HUES64 (cell line): ENCODE measurements around the gene GNAI3.

Experiments used
- H3K27ac ChIP-seq: 2 replicates; pipeline ENCODE4 v1.7.0; 2013; ENCODE audit warnings: low read depth, low read length, inconsistent platforms
- H3K27me3 ChIP-seq: 2 replicates; pipeline ENCODE4 v1.6.1; 2013; ENCODE audit warnings: mild to moderate bottlenecking, low read length; ENCODE audit not compliant: insufficient read depth
- H3K36me3 ChIP-seq: 2 replicates; pipeline ENCODE4 v1.6.1; 2013; ENCODE audit warnings: mild to moderate bottlenecking, low read length; ENCODE audit not compliant: insufficient read depth
- H3K4me1 ChIP-seq: 2 replicates; pipeline ENCODE4 v1.6.1; 2013; ENCODE audit warnings: mild to moderate bottlenecking, low read length, moderate library complexity; ENCODE audit not compliant: insufficient read depth
- H3K4me3 ChIP-seq: 2 replicates; pipeline ENCODE4 v1.5.1; 2013; ENCODE audit warnings: mild to moderate bottlenecking, low read length, moderate library complexity
- H3K9ac ChIP-seq: 2 replicates; pipeline ENCODE4 v1.6.1; 2013; ENCODE audit warnings: mild to moderate bottlenecking, low read depth, low read length
- H3K9me3 ChIP-seq: 2 replicates; pipeline ENCODE4 v1.6.1; 2013; ENCODE audit warnings: low read depth, low read length; ENCODE audit not compliant: insufficient read depth
- WGBS: fragments of 150-250, 120-280 bp; methylation state at CpG from one replicate; pipeline ENCODE4 v1.1.7; 2013; ENCODE audit warnings: missing lambda C conversion rate; 5-methylcytosine and 5-hydroxymethylcytosine counted together

Gene GNAI3

DNA sequence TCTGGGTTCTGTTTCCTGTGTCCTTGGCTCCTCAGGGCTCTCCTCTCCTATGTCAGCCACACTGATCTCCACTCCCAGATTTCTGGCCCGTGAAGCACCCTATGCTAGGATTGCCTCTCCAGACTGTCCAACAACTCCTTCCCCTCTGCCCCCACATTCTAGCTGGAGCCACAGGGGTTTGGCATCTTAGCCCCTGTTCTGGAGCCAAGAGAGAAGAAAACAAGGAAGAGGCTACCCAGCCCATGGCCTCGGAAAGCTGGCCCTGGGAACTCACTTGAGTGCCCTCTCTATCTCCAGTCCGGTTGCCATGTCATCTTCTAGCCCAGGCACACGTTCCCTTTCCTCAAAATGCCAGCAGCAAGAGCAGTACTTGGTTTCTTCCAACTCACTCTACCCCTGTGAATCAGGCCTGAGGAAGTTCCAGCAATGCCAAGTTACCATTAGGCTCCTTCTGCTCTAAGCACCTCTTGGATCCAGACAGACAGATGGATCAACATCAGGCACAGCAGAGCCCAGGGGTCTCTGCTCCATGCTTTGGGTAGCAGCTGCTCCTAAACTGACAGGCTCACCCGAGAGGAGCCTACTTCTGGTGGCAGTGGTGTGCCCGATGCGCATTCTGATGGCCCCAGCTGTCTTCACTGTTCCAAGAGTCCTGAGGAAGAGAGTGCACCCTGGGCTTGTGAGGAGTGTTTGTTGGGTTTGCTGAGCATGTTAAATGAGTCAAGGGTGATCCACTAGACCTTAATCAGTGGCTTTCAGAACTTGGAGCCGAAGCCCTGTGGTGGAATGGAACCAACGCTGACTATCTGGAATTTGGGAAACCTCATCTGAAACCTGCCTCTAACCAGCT, 20.3 kb upstream of the GNAI3 start:
- 86% methylated on average over 9 of the region's 9 CpGs for WGBS
- H3K27ac ChIP-seq: no peak overlapping the region
- H3K36me3 ChIP-seq: no peaks in the 10 kb centered on the region
- no peaks in the 10 kb centered on the region for H3K27me3 ChIP-seq
- peaks cover 9% of the 10 kb centered on the region; the same call in 1 of the 2 replicates for H3K4me1 ChIP-seq
- no peak overlapping the region for H3K4me3 ChIP-seq
- H3K9ac ChIP-seq: no peak overlapping the region
- no peaks in the 10 kb centered on the region for H3K9me3 ChIP-seq

DNA sequence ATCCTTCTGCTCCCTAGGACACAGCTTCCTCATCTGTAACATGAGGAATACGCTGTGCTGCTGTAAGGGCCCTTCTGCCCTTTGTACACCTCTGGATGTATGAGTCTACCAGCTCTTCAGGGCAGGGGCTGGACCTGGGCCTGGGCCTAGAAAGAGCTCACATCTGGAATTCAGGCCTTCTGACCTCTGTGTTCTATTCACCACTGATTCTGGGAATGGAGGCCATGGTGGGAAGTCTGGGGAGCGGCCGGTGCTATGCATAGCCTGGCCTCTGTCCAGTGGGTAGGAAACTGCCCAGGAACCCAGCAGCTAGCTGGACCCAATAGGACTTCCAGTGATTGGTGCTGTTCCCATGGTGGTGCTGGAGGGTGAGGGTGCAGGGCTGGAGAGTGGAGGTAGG, 19.7 kb upstream of the GNAI3 start:
- no peak overlapping the region for H3K4me3 ChIP-seq
- H3K36me3 ChIP-seq: no peaks in the 10 kb centered on the region
- 96% methylated on average over 3 of the region's 3 CpGs for WGBS
- no peaks in the 10 kb centered on the region for H3K27me3 ChIP-seq
- H3K27ac ChIP-seq: no peak overlapping the region
- H3K4me1 ChIP-seq: peaks cover 9% of the 10 kb centered on the region; the same call in 1 of the 2 replicates
- no peaks in the 10 kb centered on the region for H3K9me3 ChIP-seq
- H3K9ac ChIP-seq: no peak overlapping the region

DNA sequence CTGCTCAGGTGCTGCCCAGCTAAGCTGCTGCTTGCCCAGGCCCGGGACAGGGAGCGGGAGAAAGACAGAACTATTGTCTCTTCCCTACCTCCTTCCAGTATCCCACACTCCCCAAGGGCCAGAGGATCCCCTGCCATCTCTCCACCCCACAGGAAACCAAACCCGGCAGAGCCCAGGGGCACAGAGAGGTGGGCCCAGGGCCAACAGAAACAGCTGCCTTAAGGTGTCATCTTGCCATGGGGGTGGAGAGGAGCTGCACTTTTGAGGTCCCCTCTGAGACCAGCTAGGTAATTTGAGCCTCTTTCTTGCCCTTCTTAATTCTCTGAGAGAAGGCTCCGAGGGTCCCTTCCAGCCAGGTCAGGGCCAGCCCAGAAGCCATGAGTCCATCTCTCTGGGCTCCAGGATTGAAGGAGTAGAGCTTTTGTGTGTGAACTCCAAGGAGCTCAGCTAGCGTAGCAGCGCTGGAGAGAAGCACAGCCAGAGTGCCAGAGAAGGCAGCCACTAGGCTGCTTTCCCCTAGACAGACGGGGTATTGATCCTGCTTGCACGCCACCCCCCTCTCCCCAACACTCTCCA, 18.4 kb upstream of the GNAI3 start:
- Histone ChIP-seq H3K4me1 (peaks cover 9% of the 10 kb centered on the region; the same call in 1 of the 2 replicates), H3K27me3 (no peaks in the 10 kb centered on the region), H3K9ac (no peak overlapping the region), H3K9me3 (no peaks in the 10 kb centered on the region), H3K36me3 (no peaks in the 10 kb centered on the region), H3K27ac (no peak overlapping the region), H3K4me3 (no peak overlapping the region)
- 83% methylated on average over 8 of the region's 8 CpGs for WGBS

DNA sequence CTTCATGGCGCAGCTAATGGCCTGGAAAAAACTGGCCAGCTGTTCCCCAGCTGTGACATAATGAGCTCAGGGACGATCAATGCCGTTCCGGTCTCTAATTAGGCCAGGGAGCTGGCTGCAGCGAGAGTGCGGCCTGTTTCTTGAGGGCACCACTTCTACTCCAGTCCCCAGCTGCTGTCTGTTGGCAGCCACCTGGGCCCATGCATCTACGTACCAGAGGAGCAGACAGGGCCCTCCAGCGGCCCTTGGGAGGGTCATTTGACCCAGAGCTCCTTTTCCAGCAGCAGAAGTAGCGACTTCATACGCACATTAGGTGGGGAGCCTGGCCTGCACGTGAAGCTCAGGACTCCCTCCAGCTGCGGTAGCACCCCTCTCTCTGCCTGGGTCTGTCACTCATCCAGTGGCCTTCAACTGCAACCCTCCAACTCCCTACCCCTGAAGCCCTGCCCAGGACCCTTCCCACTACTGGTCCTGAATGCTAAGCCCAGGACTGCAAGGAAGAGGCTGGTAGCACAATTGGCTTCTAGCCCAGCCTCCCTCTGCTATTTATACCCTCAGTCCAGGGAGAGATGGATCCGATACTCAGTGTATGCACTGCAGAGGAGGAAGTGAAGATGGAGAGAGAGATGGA, 17.8 kb upstream of the GNAI3 start:
- H3K9ac ChIP-seq: no peak overlapping the region
- H3K36me3 ChIP-seq: no peaks in the 10 kb centered on the region
- WGBS: 88% methylated on average over 13 of the region's 13 CpGs
- no peaks in the 10 kb centered on the region for H3K9me3 ChIP-seq
- H3K4me1 ChIP-seq: peaks cover 9% of the 10 kb centered on the region; the same call in 1 of the 2 replicates
- H3K27me3 ChIP-seq: no peaks in the 10 kb centered on the region
- H3K4me3 ChIP-seq: no peak overlapping the region
- H3K27ac ChIP-seq: no peak overlapping the region

DNA sequence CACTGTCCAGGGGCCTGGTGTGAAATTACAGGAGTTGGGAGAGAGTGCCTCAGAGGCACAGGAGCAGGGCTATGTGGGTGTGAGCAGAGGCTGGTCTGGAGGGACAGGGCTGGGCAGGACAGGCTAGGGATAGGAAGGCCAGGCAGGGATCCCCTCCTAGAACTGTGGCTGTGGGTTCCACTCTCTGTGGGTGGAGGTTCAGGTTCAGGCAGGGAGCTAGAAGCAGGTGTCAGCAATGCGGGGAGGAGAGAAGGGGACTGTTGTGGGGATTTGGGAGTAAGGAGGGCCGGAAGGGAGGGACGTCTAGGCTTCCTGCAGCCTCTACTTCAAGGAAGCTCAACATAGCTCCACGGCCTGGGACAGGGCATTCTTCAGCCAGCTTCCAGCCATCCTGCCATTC, 17.0 kb upstream of the GNAI3 start:
- Histone ChIP-seq H3K36me3 (no peaks in the 10 kb centered on the region), H3K27ac (no peak overlapping the region), H3K4me1 (peaks cover 9% of the 10 kb centered on the region; the same call in 1 of the 2 replicates), H3K9me3 (no peaks in the 10 kb centered on the region), H3K4me3 (no peak overlapping the region), H3K9ac (no peak overlapping the region), H3K27me3 (no peaks in the 10 kb centered on the region)
- 90% methylated on average over 4 of the region's 4 CpGs for WGBS

DNA sequence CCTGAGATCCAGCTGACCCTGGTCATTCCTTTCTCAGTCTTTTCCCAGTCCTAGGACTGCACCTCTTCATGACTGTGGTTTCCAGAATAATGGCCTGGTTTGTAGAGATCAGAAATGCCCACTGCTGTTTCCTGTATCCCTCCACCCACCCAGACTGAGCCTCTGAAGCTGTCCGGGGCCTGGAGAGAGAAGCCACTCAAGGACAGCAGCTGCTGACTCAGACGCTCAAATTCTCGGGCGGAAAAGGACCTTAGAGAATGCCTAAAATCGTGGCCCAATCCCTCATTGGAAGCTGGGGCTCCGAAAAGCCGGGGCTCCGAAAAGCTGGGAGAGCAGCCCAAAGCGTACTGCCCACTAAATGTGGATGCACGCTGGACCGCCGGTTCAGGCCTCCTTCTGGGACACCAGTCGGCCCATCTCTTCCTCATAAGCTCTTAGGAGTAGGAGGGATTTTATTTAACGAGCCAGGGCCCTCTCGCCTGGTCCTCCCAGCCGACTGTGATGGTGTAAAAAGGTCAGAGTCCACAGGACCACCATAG, 16.5 kb upstream of the GNAI3 start:
- 67% methylated on average over 16 of the region's 16 CpGs for WGBS
- H3K4me3 ChIP-seq: no peak overlapping the region
- no peak overlapping the region for H3K9ac ChIP-seq
- H3K27ac ChIP-seq: no peak overlapping the region
- no peaks in the 10 kb centered on the region for H3K36me3 ChIP-seq
- H3K27me3 ChIP-seq: no peaks in the 10 kb centered on the region
- peaks cover 9% of the 10 kb centered on the region; the same call in 1 of the 2 replicates for H3K4me1 ChIP-seq
- no peaks in the 10 kb centered on the region for H3K9me3 ChIP-seq

DNA sequence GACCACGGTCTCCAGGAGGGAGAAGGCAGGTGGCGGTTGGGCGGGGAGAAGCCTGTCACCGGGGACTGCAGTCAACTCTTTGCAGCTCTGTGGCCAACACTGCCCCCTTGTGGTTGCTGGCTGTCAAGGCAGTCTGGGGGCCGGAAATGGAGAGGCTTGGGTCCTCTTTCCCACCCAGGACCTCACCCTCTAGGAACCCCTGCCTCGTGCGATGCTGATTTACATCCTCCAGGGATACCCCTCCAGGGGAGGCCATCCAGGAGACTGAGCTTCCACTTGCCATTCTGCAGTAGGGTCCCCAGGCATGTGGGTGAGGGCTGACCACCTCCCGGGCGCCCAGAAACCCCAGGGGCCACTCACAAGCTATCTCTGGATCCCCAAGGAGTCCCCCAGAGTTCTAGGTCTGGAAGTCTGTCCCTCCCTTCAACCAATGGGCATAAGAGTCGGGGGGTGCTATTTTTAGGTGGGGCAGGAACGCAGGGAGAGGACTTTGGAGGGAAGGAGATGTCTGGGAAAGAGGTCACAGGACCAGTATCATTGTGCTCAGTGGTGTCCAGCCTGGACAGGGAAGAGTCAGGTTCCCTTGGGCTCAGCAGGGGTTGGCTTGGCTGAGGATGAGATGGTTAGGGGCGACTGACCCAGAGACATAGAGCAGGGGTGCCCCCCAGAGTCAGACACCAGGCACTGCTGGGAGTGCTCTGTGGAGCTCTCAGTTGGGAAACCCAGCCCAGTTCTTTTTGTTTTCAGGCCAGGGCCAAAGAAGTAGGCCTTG, 15.9 kb upstream of the GNAI3 start:
- no peak overlapping the region for H3K27ac ChIP-seq
- H3K27me3 ChIP-seq: no peaks in the 10 kb centered on the region
- H3K4me1 ChIP-seq: peaks cover 9% of the 10 kb centered on the region; the same call in 1 of the 2 replicates
- H3K9ac ChIP-seq: no peak overlapping the region
- H3K4me3 ChIP-seq: peak overlapping the region; percentile 24; the same call in 1 of the 2 replicates
- H3K9me3 ChIP-seq: no peaks in the 10 kb centered on the region
- no peaks in the 10 kb centered on the region for H3K36me3 ChIP-seq
- WGBS: 21% methylated on average over 12 of the region's 12 CpGs

DNA sequence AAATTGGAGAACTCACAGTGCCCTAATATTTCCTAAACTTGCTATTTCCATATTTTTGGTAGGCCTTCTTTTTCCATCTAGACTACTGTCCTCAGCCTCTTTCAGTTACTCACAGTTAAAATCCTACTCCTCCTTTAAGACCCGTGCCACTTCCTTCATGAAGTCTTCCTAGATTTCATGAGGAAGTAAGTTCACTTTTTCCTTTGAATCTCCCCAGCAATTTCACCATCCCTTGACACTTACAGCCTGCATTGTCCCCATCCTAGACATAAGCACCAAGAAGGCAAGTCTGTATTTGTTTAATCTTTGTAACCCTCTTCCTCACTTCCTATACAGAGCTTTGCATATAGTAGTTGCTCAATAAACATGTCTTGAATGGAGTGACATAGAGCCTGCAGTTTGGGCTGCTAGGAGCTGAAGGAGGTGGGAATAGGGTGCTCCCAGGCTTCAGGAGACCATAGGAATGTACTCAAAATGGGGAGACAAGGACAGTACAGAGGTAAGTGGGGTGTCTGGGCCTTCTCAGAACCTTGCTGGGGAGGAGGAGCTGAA, 14.0 kb upstream of the GNAI3 start:
- WGBS: 81% methylated on average over 1 of the region's 1 CpG
- Histone ChIP-seq H3K4me1 (peaks cover 9% of the 10 kb centered on the region; the same call in 1 of the 2 replicates), H3K27me3 (no peaks in the 10 kb centered on the region), H3K9ac (no peak overlapping the region), H3K36me3 (no peaks in the 10 kb centered on the region), H3K4me3 (no peak overlapping the region), H3K27ac (no peak overlapping the region), H3K9me3 (no peaks in the 10 kb centered on the region)

DNA sequence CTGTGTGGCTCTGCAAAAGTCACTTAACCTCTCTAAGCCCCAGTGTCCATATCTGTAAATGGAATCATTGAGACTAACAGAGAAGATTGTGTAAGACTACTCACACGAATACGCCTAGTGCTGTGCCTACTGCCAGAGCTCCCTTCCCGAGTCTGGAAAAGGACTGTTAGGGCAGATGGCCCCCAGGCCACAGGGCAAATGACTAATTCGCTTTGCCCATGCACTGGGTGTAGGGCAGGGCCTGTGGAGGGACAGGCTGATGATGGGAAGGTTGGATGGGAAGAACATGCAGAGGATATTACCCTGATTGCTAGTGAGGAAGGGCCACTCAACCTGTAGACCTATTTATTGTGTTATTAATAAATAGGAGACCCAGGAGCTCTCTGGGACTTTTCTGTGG, 12.9 kb upstream of the GNAI3 start:
- Histone ChIP-seq H3K27ac (no peak overlapping the region), H3K4me1 (peaks cover 4% of the 10 kb centered on the region; the same call in 1 of the 2 replicates), H3K9ac (no peak overlapping the region), H3K4me3 (no peak overlapping the region), H3K9me3 (no peaks in the 10 kb centered on the region), H3K36me3 (no peaks in the 10 kb centered on the region), H3K27me3 (no peaks in the 10 kb centered on the region)
- WGBS: 83% methylated on average over 4 of the region's 4 CpGs

DNA sequence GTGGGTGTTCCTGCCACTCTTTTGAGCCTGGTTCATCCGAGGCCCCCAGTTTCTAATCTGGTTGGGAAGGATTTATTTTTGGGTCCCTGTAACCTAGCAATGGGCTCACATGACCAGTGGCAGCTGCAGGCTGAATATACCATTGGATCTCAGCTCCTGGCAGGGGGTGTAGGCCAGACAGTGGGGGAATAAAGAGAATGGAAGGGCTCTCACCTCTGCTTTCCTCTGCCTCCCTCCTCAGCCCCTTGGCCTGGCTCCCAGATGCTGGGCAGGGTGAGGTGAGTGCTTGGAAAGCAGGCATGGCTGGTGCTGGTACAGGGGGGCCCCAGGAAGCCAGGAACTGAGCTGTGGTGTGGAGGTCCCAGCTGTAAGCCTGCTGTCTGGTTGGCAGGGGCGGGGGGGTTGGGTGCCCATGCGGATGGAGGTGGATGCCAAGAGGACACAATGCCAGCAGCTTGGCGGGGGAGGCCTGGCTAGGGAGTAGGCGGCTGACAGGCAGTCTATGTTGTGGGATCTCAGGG, 12.4 kb upstream of the GNAI3 start:
- no peak overlapping the region for H3K4me3 ChIP-seq
- H3K27me3 ChIP-seq: no peaks in the 10 kb centered on the region
- H3K36me3 ChIP-seq: no peaks in the 10 kb centered on the region
- H3K27ac ChIP-seq: no peak overlapping the region
- peaks cover 4% of the 10 kb centered on the region; the same call in 1 of the 2 replicates for H3K4me1 ChIP-seq
- no peak overlapping the region for H3K9ac ChIP-seq
- H3K9me3 ChIP-seq: no peaks in the 10 kb centered on the region
- WGBS: 90% methylated on average over 5 of the region's 5 CpGs
